Caki2 (cell line): Measurements from ENCODE around the gene ARRB2. TPM values are rescaled to one million over a fixed set of nuclear protein-coding genes. Genes with fewer than 3 reads are reported as not detected.

Experiments used
- DNase-seq: peaks from one replicate; pipeline ENCODE4 v3.0.0-alpha.2; 2015; ENCODE audit warnings: low read depth
- in situ Hi-C: cut with HindIII; loops from 2 replicates; pipeline ENCODE4 v1.10.0; 2016; ENCODE audit warnings: low sequenced_read_pairs, low pct_unique_long_range_greater_than_20kb, mixed read lengths
- total RNA-seq: library from RNA; depleted of rRNA; stranded (reverse); fragments of >200 nt; shearing (Covaris generic); gene quantifications from 2 replicates; pipeline ENCODE4 v1.2.3, GENCODE V29; 2014; ENCODE audit warnings: low replicate concordance

The ARRB2 gene
- total RNA-seq, 1 experiment from 2014 or later: 17.1 TPM

GRCh38 chr17:4719684-4720221 is 9.3 kb downstream of the ARRB2 start:
- in situ Hi-C loops: no loop called here
- DNase-seq: no peak

- in situ Hi-C loops: no loop called here
- DNase-seq: no peak
Measured at GRCh38 chr17:4720787-4721186, 10.4 kb downstream of the ARRB2 start.

- peak; percentile 92 for DNase-seq
- in situ Hi-C loops: no loop called here
Measured at GRCh38 chr17:4721203-4722135, 11.0 kb downstream of the ARRB2 start.

GRCh38 chr17:4722678-4723240 is 12.3 kb downstream of the ARRB2 start:
- in situ Hi-C loops: no loop called here
- no peak for DNase-seq

GRCh38 chr17:4724650-4725049 is 14.2 kb downstream of the ARRB2 start:
- in situ Hi-C loops: no loop called here

GRCh38 chr17:4725646-4726310 is 15.3 kb downstream of the ARRB2 start:
- DNase-seq: no peak
- in situ Hi-C loops: no loop called here

More at GRCh38 chr17:4724650-4725049, 14.2 kb downstream of the ARRB2 start:
- no peak for DNase-seq

- no peak for DNase-seq
- in situ Hi-C loops: no loop called here
Measured at GRCh38 chr17:4728124-4728523, 17.7 kb downstream of the ARRB2 start.

- no peak for DNase-seq
- in situ Hi-C loops: no loop called here
Measured at GRCh38 chr17:4733073-4733531, 22.7 kb downstream of the ARRB2 start.

GRCh38 chr17:4734857-4735475 is 24.5 kb downstream of the ARRB2 start:
- DNase-seq: no peak
- in situ Hi-C loops: no loop called here

- in situ Hi-C loops: no loop called here
- DNase-seq: no peak
Measured at GRCh38 chr17:4735876-4736651, 25.6 kb downstream of the ARRB2 start.

GRCh38 chr17:4738136-4739121 is 28.0 kb downstream of the ARRB2 start:
- in situ Hi-C loops: no loop called here
- no peak for DNase-seq

- in situ Hi-C loops: no loop called here
- no peak for DNase-seq
Measured at GRCh38 chr17:4739122-4740024, 28.9 kb downstream of the ARRB2 start, which contains the start of the genes CXCL16 and ZMYND15. CXCL16 (minus strand) TSS chr17:4739928; CDS start chr17:4739339, 589 bp downstream. ZMYND15 (plus strand) TSS chr17:4739833; CDS start chr17:4740549, 716 bp downstream.

- in situ Hi-C loops: no loop called here
- DNase-seq: no peak
Measured at GRCh38 chr17:4740025-4740351, 29.6 kb downstream of the ARRB2 start.

GRCh38 chr17:4740584-4740983 is 30.2 kb downstream of the ARRB2 start:
- DNase-seq: no peak
- in situ Hi-C loops: no loop called here

GRCh38 chr17:4741544-4741943 is 31.1 kb downstream of the ARRB2 start:
- in situ Hi-C loops: no loop called here

GRCh38 chr17:4742133-4742532 is 31.7 kb downstream of the ARRB2 start:
- DNase-seq: no peak
- in situ Hi-C loops: no loop called here

More at GRCh38 chr17:4741544-4741943, 31.1 kb downstream of the ARRB2 start:
- DNase-seq: no peak
